GM19238 (cell line): Measurements from ENCODE around the gene ITIH3.
A peak's percentile ranks its signal among the peaks of the same experiment; 100 is the strongest.

Experiments used
- DNase-seq: peaks from one replicate; pipeline ENCODE4 v3.0.0; 2011; ENCODE audit warnings: low spot score; ENCODE audit not compliant: insufficient read length

ITIH3 gene

GRCh38 chr3:52844290-52844975 lies 49.8 kb downstream of the ITIH3 start:
- DNase-seq = no peak

GRCh38 chr3:52845157-52845556 lies 50.6 kb downstream of the ITIH3 start:
- DNase-seq = no peak

GRCh38 chr3:52845691-52846431 lies 51.3 kb downstream of the ITIH3 start:
- DNase-seq = no peak

- no peak for DNase-seq
Measured at GRCh38 chr3:52846432-52846965, 51.9 kb downstream of the ITIH3 start.

- no peak for DNase-seq
Measured at GRCh38 chr3:52847241-52847640, 52.6 kb downstream of the ITIH3 start.

- no peak for DNase-seq
Measured at GRCh38 chr3:52847726-52848125, 53.1 kb downstream of the ITIH3 start.

GRCh38 chr3:52848617-52849016 lies 54.0 kb downstream of the ITIH3 start:
- no peak for DNase-seq

GRCh38 chr3:52849656-52850055 lies 55.1 kb downstream of the ITIH3 start:
- no peak for DNase-seq

- DNase-seq = peak; percentile 50
Measured at GRCh38 chr3:52851348-52851747, 56.8 kb downstream of the ITIH3 start.

GRCh38 chr3:52852419-52852818 lies 57.8 kb downstream of the ITIH3 start:
- DNase-seq = no peak

GRCh38 chr3:52854013-52854412 lies 59.4 kb downstream of the ITIH3 start:
- no peak for DNase-seq

- no peak for DNase-seq
Measured at GRCh38 chr3:52856666-52857065, 62.1 kb downstream of the ITIH3 start.

- no peak for DNase-seq
Measured at GRCh38 chr3:52857133-52857532, 62.5 kb downstream of the ITIH3 start.

- DNase-seq = no peak
Measured at GRCh38 chr3:52857864-52858263, 63.3 kb downstream of the ITIH3 start.
